ENCODE data around the gene TNFRSF1B. TPM values are rescaled to one million over a fixed set of nuclear protein-coding genes. Genes with fewer than 3 reads are reported as not detected.

Gene TNFRSF1B
- total RNA-seq, 1 experiment from 2014 or later = 1.3 TPM

DNA sequence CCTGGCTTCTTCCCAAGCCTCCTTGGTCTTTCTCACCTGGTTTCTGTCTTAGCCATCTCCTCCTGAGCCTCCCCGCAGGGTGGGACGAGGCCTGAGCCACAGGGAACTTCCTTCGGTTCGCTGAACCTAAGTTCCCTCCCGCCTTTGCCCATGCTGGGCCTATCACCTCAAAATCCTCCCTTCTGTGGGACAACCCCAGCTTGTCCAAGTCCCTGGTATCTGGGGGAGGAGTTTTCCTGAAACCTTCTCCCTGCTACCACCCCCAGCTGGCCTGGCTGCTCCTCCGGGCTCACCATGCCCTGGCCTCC lies 35.4 kb downstream of the TNFRSF1B start:
- Mint-ChIP-seq H3K27me3 (ENCODE audit: unreplicated experiment) (peaks cover 13% of the 10 kb centered on the region), H3K27ac (ENCODE audit: unreplicated experiment) (no peak overlapping the region), H3K4me3 (ENCODE audit: low read depth, unreplicated experiment) (no peak overlapping the region), H3K4me1 (ENCODE audit: low read depth, unreplicated experiment) (no peaks in the 10 kb centered on the region), H3K9me3 (ENCODE audit: low read depth, unreplicated experiment) (no peaks in the 10 kb centered on the region), H3K36me3 (ENCODE audit: insufficient read depth, unreplicated experiment) (no peaks in the 10 kb centered on the region)
- DNase-seq = no peak
- intact Hi-C loops (cut with micrococcal nuclease; ENCODE audit: unreplicated experiment) = no loop called here
- BruUV-seq (replicated peaks) = no TSS peak
- no peak for TF ChIP-seq CTCF (IDR thresholded peaks at IDR 0.05; ENCODE audit: unreplicated experiment)
- CTCF ChIA-PET = interaction anchor here (1.7 kb wide), 1 partner anchor 77 kb away, joined by 8 read pairs; no protein-coding TSS in a partner anchor

DNA sequence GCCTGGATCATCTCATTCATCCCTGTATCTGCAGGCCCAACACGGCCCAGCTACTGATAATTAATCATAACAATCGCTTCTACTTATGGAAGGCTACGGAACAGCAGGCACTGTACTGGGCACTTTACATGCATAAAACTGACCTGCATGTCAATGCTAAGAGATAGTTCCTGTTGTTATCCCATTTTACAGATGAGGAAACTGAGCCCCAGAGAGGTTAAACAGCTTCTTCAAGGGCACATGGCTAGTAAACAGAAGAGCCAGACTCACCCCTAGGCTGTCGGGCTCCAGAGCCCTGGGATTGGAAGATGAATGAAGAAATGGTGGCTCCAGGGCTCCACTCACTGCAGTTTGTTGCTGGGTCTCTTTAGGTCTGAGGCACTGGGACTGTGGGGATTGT lies 35.8 kb downstream of the TNFRSF1B start:
- intact Hi-C loops (cut with micrococcal nuclease; ENCODE audit: unreplicated experiment) = no loop called here
- H3K4me1 Mint-ChIP-seq (ENCODE audit: low read depth, unreplicated experiment) = no peaks in the 10 kb centered on the region
- no peak for DNase-seq
- CTCF ChIA-PET = no interaction called here
- no peak for TF ChIP-seq CTCF (IDR thresholded peaks at IDR 0.05; ENCODE audit: unreplicated experiment)
- no TSS peak for BruUV-seq (replicated peaks)
- H3K36me3 Mint-ChIP-seq (ENCODE audit: insufficient read depth, unreplicated experiment) = no peaks in the 10 kb centered on the region
- no peak overlapping the region for H3K27ac Mint-ChIP-seq (ENCODE audit: unreplicated experiment)
- H3K4me3 Mint-ChIP-seq (ENCODE audit: low read depth, unreplicated experiment) = no peak overlapping the region
- no peaks in the 10 kb centered on the region for H3K9me3 Mint-ChIP-seq (ENCODE audit: low read depth, unreplicated experiment)
- H3K27me3 Mint-ChIP-seq (ENCODE audit: unreplicated experiment) = peaks cover 13% of the 10 kb centered on the region

- Mint-ChIP-seq H3K4me3 (ENCODE audit: low read depth, unreplicated experiment) (no peak overlapping the region), H3K9me3 (ENCODE audit: low read depth, unreplicated experiment) (no peaks in the 10 kb centered on the region), H3K27ac (ENCODE audit: unreplicated experiment) (no peak overlapping the region), H3K4me1 (ENCODE audit: low read depth, unreplicated experiment) (no peaks in the 10 kb centered on the region), H3K27me3 (ENCODE audit: unreplicated experiment) (peaks cover 13% of the 10 kb centered on the region), H3K36me3 (ENCODE audit: insufficient read depth, unreplicated experiment) (no peaks in the 10 kb centered on the region)
- no peak for TF ChIP-seq CTCF (IDR thresholded peaks at IDR 0.05; ENCODE audit: unreplicated experiment)
- intact Hi-C loops (cut with micrococcal nuclease; ENCODE audit: unreplicated experiment) = no loop called here
- no TSS peak for BruUV-seq (replicated peaks)
- DNase-seq = no peak
- CTCF ChIA-PET = interaction anchor here (0.7 kb wide), 1 partner anchor 66 kb away, joined by 4 read pairs; no protein-coding TSS in a partner anchor
Measured at GRCh38 chr1:12203216-12204007, 36.6 kb downstream of the TNFRSF1B start.

GRCh38 chr1:12204140-12204539 lies 37.3 kb downstream of the TNFRSF1B start:
- Mint-ChIP-seq H3K27ac (ENCODE audit: unreplicated experiment) (no peak overlapping the region), H3K36me3 (ENCODE audit: insufficient read depth, unreplicated experiment) (no peaks in the 10 kb centered on the region), H3K9me3 (ENCODE audit: low read depth, unreplicated experiment) (no peaks in the 10 kb centered on the region), H3K4me1 (ENCODE audit: low read depth, unreplicated experiment) (no peaks in the 10 kb centered on the region), H3K27me3 (ENCODE audit: unreplicated experiment) (peaks cover 13% of the 10 kb centered on the region), H3K4me3 (ENCODE audit: low read depth, unreplicated experiment) (no peak overlapping the region)
- BruUV-seq (replicated peaks) = no TSS peak
- intact Hi-C loops (cut with micrococcal nuclease; ENCODE audit: unreplicated experiment) = no loop called here
- CTCF ChIA-PET = no interaction called here
- no peak for DNase-seq
- TF ChIP-seq CTCF (IDR thresholded peaks at IDR 0.05; ENCODE audit: unreplicated experiment) = no peak

Data from Calu3 (cell line).